T-helper 1 cell treated with Interleukin-12 subunit alpha and Interleukin-12 subunit beta and Interleukin-4 antibody, amounts not matched to agents 30 μg/mL and 1 μg/mL, for 36 hours (primary cell): ENCODE data around the gene XPR1.

Source experiments
- H3K27ac Mint-ChIP-seq: one replicate; pipeline ENCODE4 v1.8.0; 2021; ENCODE audit warnings: mild to moderate bottlenecking, mixed read lengths
- H3K27me3 Mint-ChIP-seq: one replicate; pipeline ENCODE4 v1.8.0; 2021; ENCODE audit warnings: low read depth, mixed read lengths
- H3K36me3 Mint-ChIP-seq: one replicate; pipeline ENCODE4 v1.8.0; 2021; ENCODE audit warnings: low read depth, mixed read lengths
- H3K4me1 Mint-ChIP-seq: one replicate; pipeline ENCODE4 v1.8.0; 2021; ENCODE audit warnings: low read depth, mixed read lengths
- H3K4me3 Mint-ChIP-seq: one replicate; pipeline ENCODE4 v1.8.0; 2021; ENCODE audit warnings: mild to moderate bottlenecking, moderate library complexity, mixed read lengths
- H3K9me3 Mint-ChIP-seq: one replicate; pipeline ENCODE4 v1.8.0; 2021; ENCODE audit warnings: mixed read lengths

XPR1 gene

DNA sequence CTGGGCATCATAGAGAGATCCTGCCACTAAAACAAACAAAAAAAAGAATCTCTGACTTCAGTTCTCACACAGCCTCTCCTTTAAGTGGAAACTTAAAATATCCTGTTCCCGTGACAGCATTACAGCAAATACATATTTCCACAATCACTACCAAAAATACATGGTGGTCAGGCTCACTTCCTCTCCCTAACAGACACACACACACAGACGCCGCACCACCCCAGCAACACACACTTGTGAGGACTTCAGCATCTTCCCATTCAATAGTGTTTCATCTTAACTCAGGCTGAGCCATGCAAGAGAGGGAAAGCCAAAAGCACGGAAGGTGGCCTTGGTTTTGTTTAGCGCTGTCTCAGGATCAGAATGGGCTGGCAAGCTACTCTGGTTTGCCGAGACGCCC lies 302.7 kb downstream of the XPR1 start:
- Mint-ChIP-seq H3K27me3 (peaks cover 4% of the 10 kb centered on the region), H3K36me3 (no peaks in the 10 kb centered on the region), H3K4me1 (peaks cover 3% of the 10 kb centered on the region), H3K27ac (no peak overlapping the region), H3K9me3 (no peaks in the 10 kb centered on the region), H3K4me3 (no peak overlapping the region)

DNA sequence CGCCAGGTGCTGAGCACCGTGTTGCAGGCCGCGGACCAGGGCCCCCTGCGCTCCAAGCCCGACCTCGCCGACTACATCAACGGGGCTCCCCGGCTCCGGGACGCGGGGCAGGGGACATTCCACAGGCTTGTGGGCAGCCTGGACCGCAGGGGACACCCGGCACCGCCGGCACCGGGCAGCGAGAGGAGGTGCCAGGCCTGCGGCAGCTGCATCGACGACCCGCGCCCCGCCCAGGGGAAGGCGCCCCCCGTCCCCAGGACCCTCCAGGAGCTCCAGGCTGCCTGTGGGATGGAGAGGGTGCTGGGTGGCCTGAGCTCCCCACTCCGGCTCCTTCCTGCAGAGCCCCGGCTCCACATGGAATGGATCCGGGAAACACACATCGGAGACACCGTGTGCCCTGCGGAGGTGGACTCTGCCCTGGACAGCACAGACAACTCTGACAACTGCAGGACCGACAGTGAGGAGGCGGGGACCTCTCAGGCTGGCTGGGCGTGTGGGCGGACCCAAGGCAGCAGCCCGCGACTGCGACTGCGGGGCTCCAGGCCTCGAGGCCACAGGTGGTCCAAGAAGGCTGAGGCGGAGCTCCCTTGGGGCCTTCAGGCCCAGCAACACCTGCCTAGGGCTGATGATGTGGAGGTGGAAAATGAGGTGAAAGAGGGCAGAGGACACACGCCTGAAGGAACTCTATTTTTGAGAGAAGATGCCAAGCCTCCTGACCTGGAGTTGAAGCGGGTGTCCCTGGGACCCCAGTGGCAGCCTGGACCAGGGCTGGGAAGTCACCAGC lies 303.7 kb downstream of the XPR1 start:
- peaks cover 3% of the 10 kb centered on the region for H3K4me1 Mint-ChIP-seq
- no peaks in the 10 kb centered on the region for H3K36me3 Mint-ChIP-seq
- no peak overlapping the region for H3K27ac Mint-ChIP-seq
- no peak overlapping the region for H3K4me3 Mint-ChIP-seq
- H3K27me3 Mint-ChIP-seq: peaks cover 7% of the 10 kb centered on the region
- no peaks in the 10 kb centered on the region for H3K9me3 Mint-ChIP-seq

DNA sequence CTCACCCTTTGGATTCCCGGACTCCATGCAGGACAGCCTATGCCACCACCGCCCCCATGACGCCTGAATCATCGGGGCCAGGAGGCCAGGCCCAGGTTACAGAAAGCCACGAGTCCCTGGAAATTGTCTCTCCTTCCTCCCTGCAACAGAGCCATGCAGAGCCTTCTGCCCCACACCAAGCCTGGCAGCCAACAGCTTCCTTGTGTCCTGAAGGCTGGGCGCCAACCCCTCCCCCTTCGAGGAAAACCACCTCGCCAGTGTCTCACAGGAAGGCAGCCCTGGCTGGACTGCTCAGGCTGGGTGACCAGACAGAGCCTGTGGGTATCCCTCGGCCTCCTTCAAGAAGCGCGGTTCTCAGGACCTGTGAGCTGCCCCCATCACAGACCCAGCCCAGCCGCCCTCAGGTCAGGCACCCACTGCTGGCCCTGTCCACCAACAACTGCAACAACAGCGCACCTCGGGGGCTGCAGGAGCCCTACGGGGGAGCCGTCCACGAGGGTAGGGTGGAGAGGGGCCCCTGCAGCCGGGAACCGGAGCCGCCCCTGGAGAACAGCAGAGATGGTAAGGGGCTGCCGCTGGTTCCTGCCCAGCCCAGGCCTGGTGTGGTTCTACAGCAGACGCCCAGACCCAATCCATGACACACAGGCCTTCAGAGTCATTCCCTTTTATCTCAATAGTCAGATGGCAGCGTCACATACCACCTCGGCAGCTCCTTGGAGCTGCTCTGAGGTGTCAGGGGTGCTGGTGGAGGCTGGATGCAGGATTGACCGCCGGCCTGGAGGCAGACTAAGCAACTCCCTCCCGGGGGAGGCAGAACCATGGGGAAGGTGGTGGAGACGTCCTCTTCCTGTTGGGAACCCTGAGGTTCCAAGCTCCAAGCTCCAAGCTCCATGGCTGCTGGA lies 304.5 kb downstream of the XPR1 start:
- Mint-ChIP-seq H3K4me1 (peaks cover 3% of the 10 kb centered on the region), H3K4me3 (no peak overlapping the region), H3K27me3 (peaks cover 7% of the 10 kb centered on the region), H3K9me3 (no peaks in the 10 kb centered on the region), H3K27ac (no peak overlapping the region), H3K36me3 (no peaks in the 10 kb centered on the region)

DNA sequence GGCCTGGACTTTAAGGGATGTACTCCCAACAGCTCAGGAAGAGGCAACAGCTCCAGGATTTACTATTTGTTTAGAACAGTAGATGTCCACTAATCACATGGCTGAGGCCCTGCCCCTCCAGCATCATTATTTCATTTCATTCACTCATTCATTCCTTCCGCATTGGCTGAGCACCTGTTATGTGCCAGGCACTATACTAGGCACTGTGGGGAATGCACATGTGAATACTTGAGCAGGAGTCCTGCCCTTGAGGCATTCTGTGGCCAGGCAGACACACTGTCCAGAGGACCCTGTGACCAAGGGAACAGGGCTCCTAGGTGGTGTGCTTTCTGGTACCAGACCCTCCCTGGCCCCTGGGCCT lies 305.2 kb downstream of the XPR1 start:
- Mint-ChIP-seq H3K27ac (no peak overlapping the region), H3K36me3 (no peaks in the 10 kb centered on the region), H3K27me3 (peaks cover 7% of the 10 kb centered on the region), H3K9me3 (no peaks in the 10 kb centered on the region), H3K4me3 (no peak overlapping the region), H3K4me1 (peaks cover 3% of the 10 kb centered on the region)

DNA sequence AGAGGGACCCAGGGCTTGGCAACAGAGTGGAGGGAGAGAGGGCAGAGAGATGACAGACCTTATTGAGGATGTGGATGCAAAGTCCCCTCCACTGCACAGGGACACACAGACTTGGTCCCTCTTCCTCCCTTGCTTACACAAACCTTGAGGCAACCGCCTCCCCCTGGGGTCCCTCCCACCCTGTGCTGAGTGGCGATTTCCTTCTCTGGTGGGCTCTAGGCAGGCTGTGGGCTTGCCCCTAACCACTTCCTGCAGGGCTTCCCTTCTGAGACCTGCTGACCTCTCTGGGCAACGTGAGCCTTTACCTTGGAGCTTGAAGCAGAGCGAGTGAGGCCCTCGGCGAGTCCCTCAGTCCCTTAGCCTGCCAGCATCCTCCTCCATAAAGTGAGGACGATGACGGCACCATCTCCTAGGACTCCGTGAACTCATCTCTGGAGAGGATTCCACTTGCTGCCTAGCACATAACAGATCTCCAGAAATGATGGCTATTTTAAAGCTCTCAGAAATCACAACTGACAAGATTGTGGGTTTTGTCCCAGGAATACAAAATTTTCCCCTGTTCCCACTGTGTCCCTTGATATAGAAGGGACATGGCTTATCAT lies 305.9 kb downstream of the XPR1 start:
- Mint-ChIP-seq H3K27me3 (peaks cover 7% of the 10 kb centered on the region), H3K36me3 (peaks cover 2% of the 10 kb centered on the region), H3K27ac (no peak overlapping the region), H3K4me1 (peaks cover 3% of the 10 kb centered on the region), H3K9me3 (no peaks in the 10 kb centered on the region), H3K4me3 (no peak overlapping the region)

DNA sequence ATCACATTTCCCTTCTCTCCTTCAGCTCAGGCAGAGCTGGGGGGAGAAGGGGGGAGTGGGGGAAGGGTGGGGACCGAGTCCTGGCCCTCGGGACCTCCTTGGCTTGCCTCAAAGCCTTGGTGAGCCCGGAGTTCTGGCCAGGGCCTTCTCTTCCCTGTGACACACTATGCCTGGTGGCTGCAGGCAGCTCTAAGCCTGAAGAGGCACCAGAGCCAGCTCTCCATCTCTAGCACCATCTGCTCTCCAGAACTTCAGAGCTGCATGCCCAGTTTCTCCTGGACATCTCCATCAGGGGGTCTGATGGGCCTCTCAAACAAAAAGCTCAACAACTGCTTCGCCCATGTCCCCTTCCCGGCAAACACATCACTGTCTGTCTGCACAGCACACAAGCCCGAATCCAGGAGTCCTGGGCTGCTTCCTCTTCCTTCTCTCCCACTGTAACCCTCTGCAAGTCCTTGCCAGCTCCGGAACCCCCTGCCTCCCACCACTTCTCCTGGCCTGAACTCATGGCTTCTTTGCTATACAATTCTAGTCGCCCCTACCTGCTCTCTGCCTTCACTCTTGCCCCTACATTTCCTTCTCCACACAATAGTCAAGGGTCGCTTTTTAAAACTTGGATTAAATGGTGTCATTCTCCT lies 307.4 kb downstream of the XPR1 start:
- H3K4me1 Mint-ChIP-seq: peaks cover 3% of the 10 kb centered on the region
- peaks cover 7% of the 10 kb centered on the region for H3K27me3 Mint-ChIP-seq
- no peak overlapping the region for H3K4me3 Mint-ChIP-seq
- no peaks in the 10 kb centered on the region for H3K9me3 Mint-ChIP-seq
- no peak overlapping the region for H3K27ac Mint-ChIP-seq
- peaks cover 2% of the 10 kb centered on the region for H3K36me3 Mint-ChIP-seq

DNA sequence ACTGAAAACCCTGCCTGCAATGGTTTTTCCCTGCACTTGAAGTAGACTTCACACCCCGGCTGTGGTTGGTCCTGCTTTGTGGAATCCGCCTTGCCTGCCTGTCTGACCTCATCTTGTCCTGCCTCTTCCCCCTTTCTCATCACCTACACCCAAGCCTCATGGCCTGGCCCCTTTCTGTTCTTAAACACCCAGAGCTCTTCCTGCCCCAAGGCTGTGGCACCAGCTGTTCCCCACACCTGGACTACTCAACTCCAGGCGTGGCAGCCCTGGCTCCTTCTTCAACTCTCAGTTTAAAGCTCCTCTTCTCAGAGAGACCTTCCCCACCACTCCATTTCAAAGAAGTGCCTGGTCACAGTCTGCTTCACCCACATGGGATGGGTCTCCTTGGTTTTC lies 307.9 kb downstream of the XPR1 start:
- no peaks in the 10 kb centered on the region for H3K9me3 Mint-ChIP-seq
- H3K4me3 Mint-ChIP-seq: no peak overlapping the region

More for the DNA sequence above, 307.9 kb downstream of the XPR1 start:
- no peaks in the 10 kb centered on the region for H3K4me1 Mint-ChIP-seq
- no peak overlapping the region for H3K27ac Mint-ChIP-seq
- H3K27me3 Mint-ChIP-seq: peaks cover 7% of the 10 kb centered on the region
- H3K36me3 Mint-ChIP-seq: peaks cover 7% of the 10 kb centered on the region
